GM23248 (cell line): ENCODE data around the gene SAFB2. TPM values are rescaled to one million over a fixed set of nuclear protein-coding genes. Genes with fewer than 3 reads are reported as not detected.

Source experiments
- DNase-seq: peaks from one replicate; pipeline ENCODE4 v3.0.0-alpha.2; 2015
- H2AFZ ChIP-seq: fragments of 200-600 bp; sonication (generic); 2 replicates; pipeline ENCODE4 v1.6.1; 2016; ENCODE audit warnings: antibody characterized with exemption
- H3F3A ChIP-seq: fragments of 200-600 bp; sonication (generic); 2 replicates; pipeline ENCODE4 v1.6.1; 2016; ENCODE audit warnings: mild to moderate bottlenecking, antibody characterized with exemption, mixed run types; ENCODE audit not compliant: insufficient read depth
- H3K27ac ChIP-seq: fragments of 200-600 bp; sonication (generic); 2 replicates; pipeline ENCODE4 v1.5.1; 2016; ENCODE audit warnings: mild to moderate bottlenecking
- H3K27me3 ChIP-seq: fragments of 200-600 bp; sonication (generic); replicated peaks from 2 replicates; pipeline ENCODE4 v1.6.1; 2016; ENCODE audit warnings: mild to moderate bottlenecking; ENCODE audit not compliant: insufficient read depth
- H3K36me3 ChIP-seq: fragments of 200-600 bp; sonication (generic); 2 replicates; pipeline ENCODE4 v1.6.1; 2016; ENCODE audit warnings: low read depth, mild to moderate bottlenecking
- H3K4me1 ChIP-seq: fragments of 200-600 bp; sonication (generic); 2 replicates; pipeline ENCODE4 v1.6.1; 2016; ENCODE audit warnings: mild to moderate bottlenecking; ENCODE audit not compliant: insufficient read depth
- H3K4me2 ChIP-seq: fragments of 200-600 bp; sonication (generic); one replicate; pipeline ENCODE4 v1.6.1; 2016; ENCODE audit warnings: mild to moderate bottlenecking; ENCODE audit not compliant: unreplicated experiment
- H3K4me3 ChIP-seq: fragments of 200-600 bp; sonication (generic); 2 replicates; pipeline ENCODE4 v1.5.1; 2016; ENCODE audit warnings: mild to moderate bottlenecking
- H3K79me2 ChIP-seq: fragments of 200-600 bp; sonication (generic); 2 replicates; pipeline ENCODE4 v1.6.1; 2016; ENCODE audit warnings: mild to moderate bottlenecking; ENCODE audit not compliant: insufficient read depth
- H3K9ac ChIP-seq: fragments of 200-600 bp; sonication (generic); 2 replicates; pipeline ENCODE4 v1.6.1; 2016; ENCODE audit warnings: mild to moderate bottlenecking
- H3K9me2 ChIP-seq: fragments of 200-600 bp; sonication (generic); 2 replicates; pipeline ENCODE4 v1.6.1; 2016; ENCODE audit warnings: mixed run types, mild to moderate bottlenecking, moderate library complexity; ENCODE audit not compliant: insufficient read depth
- H3K9me3 ChIP-seq: fragments of 200-600 bp; sonication (generic); one replicate; pipeline ENCODE4 v1.6.1; 2017; ENCODE audit warnings: low read depth
- H4K20me1 ChIP-seq: fragments of 200-600 bp; sonication (generic); 2 replicates; pipeline ENCODE4 v1.6.0; 2016; ENCODE audit not compliant: insufficient read depth
- EZH2 ChIP-seq: fragments of 200-600 bp; sonication (generic); IDR thresholded peaks from 2 replicates; pipeline ENCODE4 v1.6.1; 2018; ENCODE audit warnings: antibody characterized with exemption, mild to moderate bottlenecking; ENCODE audit not compliant: insufficient read depth, poor library complexity, severe bottlenecking
- EZH2phosphoT487 ChIP-seq: fragments of 200-600 bp; sonication (generic); IDR thresholded peaks from 2 replicates; pipeline ENCODE4 v1.6.1; 2018; ENCODE audit warnings: antibody characterized with exemption, moderate library complexity, mild to moderate bottlenecking, low read depth; ENCODE audit not compliant: insufficient read depth
- WGBS, 2 experiments: methylation state at CpG; one replicate each; pipeline ENCODE4 v1.1.6; 2015 to 2017; ENCODE audit warnings: low lambda C conversion rate in 2 of 2, low coverage in 1 of 2; ENCODE audit errors: missing lambda C conversion rate in 2 of 2; 5-methylcytosine and 5-hydroxymethylcytosine counted together
- in situ Hi-C: fragments of 300-500 bp; cut with MboI; formaldehyde crosslinking; loops from 2 replicates; pipeline ENCODE4 v1.15.0; 2020
- polyA plus RNA-seq: library from polyadenylated mRNA; unstranded; fragments of >200 nt; fragmentation: Nextera tagmentation; extraction: Ambion mirVana; gene quantifications from 2 replicates; pipeline ENCODE4 v1.2.1, GENCODE V29; 2016
- total RNA-seq: library from RNA; depleted of rRNA; stranded (reverse); fragments of >200 nt; shearing (Covaris generic); gene quantifications from 2 replicates; pipeline ENCODE4 v1.2.3, GENCODE V29; 2014

SAFB2 gene
- total and polyA plus RNA-seq, 2 experiments from 2014 or later, result 17.6 to 37.2 TPM

DNA sequence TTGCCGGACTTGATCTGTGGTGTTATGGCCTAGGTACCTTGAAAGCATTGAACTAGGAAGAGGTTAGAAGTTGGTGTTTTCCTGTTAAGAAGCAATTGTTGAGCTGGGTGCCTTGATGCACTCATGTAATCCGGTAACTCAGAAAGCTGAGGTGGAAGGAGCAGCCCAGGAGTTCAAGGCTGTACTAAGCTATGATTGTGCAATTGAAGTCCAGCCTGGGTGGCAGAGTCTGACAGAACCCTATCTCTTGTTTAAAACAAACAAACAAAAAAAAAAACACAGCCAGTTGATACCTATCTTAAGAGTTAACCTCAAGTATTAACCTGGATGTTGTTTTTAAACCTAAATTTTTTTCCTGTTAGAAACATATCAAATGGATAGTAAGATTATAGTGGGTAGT, 19.6 kb upstream of the SAFB2 start:
- no peak overlapping the region for H2AFZ ChIP-seq
- H4K20me1 ChIP-seq, result peaks cover 24% of the 10 kb centered on the region; the same call in 1 of the 2 replicates
- H3K4me3 ChIP-seq, result no peak overlapping the region
- peaks cover 100% of the 10 kb centered on the region for H3K79me2 ChIP-seq
- 95 to 97% methylated on average over 2 of the region's 2 CpGs for WGBS, 2 experiments
- DNase-seq, result no peak
- no peaks in the 10 kb centered on the region for H3K27me3 ChIP-seq
- H3K4me1 ChIP-seq, result peaks cover 16% of the 10 kb centered on the region; the same call in 1 of the 2 replicates
- no peak overlapping the region for H3K27ac ChIP-seq
- in situ Hi-C loops, result no loop called here
- no peaks in the 10 kb centered on the region for H3K9me2 ChIP-seq
- no peak overlapping the region for H3K9ac ChIP-seq
- peaks cover 43% of the 10 kb centered on the region for H3K36me3 ChIP-seq
- no peak for TF ChIP-seq EZH2
- TF ChIP-seq EZH2phosphoT487, result no peak
- no peak overlapping the region for H3K4me2 ChIP-seq
- H3K9me3 ChIP-seq, result no peaks in the 10 kb centered on the region
- H3F3A ChIP-seq, result no peaks in the 10 kb centered on the region

DNA sequence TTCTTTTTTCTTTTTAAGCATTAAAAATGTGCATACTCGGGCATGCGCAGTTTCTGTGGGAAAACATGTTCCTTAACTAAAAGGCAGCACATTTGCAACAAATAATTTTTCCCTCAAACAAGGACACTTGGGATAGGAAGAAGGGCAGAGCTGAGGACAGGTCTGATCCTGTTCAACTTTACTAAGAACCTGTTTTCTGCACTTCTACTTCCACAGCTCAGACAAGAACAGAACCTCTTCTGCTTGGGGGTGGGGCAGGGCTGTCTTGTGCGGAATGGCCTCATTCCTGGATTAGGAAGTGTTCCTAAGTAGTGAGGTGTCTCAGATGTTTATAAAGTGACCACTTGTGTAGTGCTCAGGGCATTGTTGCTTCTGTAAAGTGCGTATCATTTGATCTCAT, 18.6 kb upstream of the SAFB2 start:
- Histone ChIP-seq H3K9me2 (no peaks in the 10 kb centered on the region), H3F3A (peaks cover 5% of the 10 kb centered on the region; the same call in 1 of the 2 replicates), H3K4me2 (no peak overlapping the region), H2AFZ (no peak overlapping the region), H4K20me1 (peaks cover 24% of the 10 kb centered on the region; the same call in 1 of the 2 replicates), H3K9ac (no peak overlapping the region), H3K27me3 (no peaks in the 10 kb centered on the region), H3K4me3 (no peak overlapping the region), H3K4me1 (peaks cover 16% of the 10 kb centered on the region; the same call in 1 of the 2 replicates), H3K36me3 (peaks cover 36% of the 10 kb centered on the region), H3K9me3 (no peaks in the 10 kb centered on the region), H3K79me2 (peaks cover 100% of the 10 kb centered on the region), H3K27ac (no peak overlapping the region)
- TF ChIP-seq EZH2 (no peak), EZH2phosphoT487 (no peak)
- 86% methylated on average over 4 of the region's 4 CpGs for WGBS, 2 experiments
- in situ Hi-C loops, result no loop called here
- no peak for DNase-seq

DNA sequence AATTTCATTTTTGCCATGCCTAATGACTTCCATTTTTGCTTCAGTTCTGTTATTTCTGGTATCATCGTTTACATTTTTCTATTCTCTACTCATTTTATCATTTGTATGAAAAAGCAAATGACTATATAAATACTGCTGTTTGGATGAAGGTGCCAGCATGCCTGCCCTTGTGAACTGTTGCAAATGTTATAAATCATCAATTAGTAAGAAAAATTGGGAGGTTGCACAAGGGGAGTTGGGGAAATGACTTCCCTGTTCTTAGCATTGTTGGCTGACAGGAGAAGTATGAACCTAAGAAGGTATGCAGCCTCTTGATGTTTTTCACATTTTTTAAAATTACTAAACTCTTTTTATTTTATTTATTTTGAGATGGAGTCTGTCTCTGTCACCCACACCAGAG, 15.4 kb upstream of the SAFB2 start:
- 4 to 8% methylated on average over 1 of the region's 1 CpG for WGBS, 2 experiments
- TF ChIP-seq EZH2 (no peak), EZH2phosphoT487 (no peak)
- Histone ChIP-seq H4K20me1 (peaks cover 18% of the 10 kb centered on the region; the same call in 1 of the 2 replicates), H3K9me3 (no peaks in the 10 kb centered on the region), H3K4me2 (no peak overlapping the region), H3K27ac (no peak overlapping the region; the same call in 1 of the 2 replicates), H2AFZ (no peak overlapping the region), H3F3A (peaks cover 16% of the 10 kb centered on the region; the same call in 1 of the 2 replicates), H3K4me3 (no peak overlapping the region), H3K9ac (no peak overlapping the region), H3K4me1 (peaks cover 12% of the 10 kb centered on the region; the same call in 1 of the 2 replicates), H3K9me2 (no peaks in the 10 kb centered on the region), H3K36me3 (peaks cover 17% of the 10 kb centered on the region), H3K79me2 (peaks cover 100% of the 10 kb centered on the region), H3K27me3 (no peaks in the 10 kb centered on the region)
- in situ Hi-C loops, result no loop called here
- DNase-seq, result peak; percentile 32

DNA sequence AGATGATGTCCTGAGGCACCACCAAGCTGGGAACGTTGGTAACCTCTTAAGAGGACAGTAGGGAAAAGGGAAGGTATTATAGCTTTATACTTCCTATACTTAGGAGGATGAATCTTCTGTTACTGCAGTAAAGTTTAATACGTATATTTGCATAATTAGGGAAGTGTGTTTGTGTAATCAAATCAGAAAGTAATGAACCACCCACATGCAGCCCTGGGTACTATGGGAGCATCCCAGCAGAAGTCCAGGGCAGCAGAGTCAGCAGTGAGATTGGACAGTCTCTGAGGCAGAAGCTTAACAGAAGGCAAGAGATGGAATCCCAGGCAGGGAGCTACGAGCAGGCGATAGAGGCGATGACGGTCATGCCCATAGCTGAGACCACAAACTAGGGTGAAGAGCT, 12.9 kb upstream of the SAFB2 start:
- H3F3A ChIP-seq, result peaks cover 34% of the 10 kb centered on the region
- in situ Hi-C loops, result no loop called here
- H3K4me1 ChIP-seq, result peaks cover 35% of the 10 kb centered on the region
- WGBS, 2 experiments, result 91 to 92% methylated on average over 6 of the region's 6 CpGs
- DNase-seq, result no peak
- TF ChIP-seq EZH2phosphoT487, result no peak
- TF ChIP-seq EZH2, result no peak
- H2AFZ ChIP-seq, result no peak overlapping the region
- no peaks in the 10 kb centered on the region for H3K9me3 ChIP-seq
- no peak overlapping the region for H3K4me2 ChIP-seq
- H3K9me2 ChIP-seq, result no peaks in the 10 kb centered on the region
- H4K20me1 ChIP-seq, result peaks cover 10% of the 10 kb centered on the region; the same call in 1 of the 2 replicates
- peaks cover 100% of the 10 kb centered on the region for H3K79me2 ChIP-seq
- no peak overlapping the region for H3K27ac ChIP-seq
- peaks cover 6% of the 10 kb centered on the region; the same call in 1 of the 2 replicates for H3K36me3 ChIP-seq
- H3K4me3 ChIP-seq, result no peak overlapping the region
- no peak overlapping the region for H3K9ac ChIP-seq
- H3K27me3 ChIP-seq, result no peaks in the 10 kb centered on the region

DNA sequence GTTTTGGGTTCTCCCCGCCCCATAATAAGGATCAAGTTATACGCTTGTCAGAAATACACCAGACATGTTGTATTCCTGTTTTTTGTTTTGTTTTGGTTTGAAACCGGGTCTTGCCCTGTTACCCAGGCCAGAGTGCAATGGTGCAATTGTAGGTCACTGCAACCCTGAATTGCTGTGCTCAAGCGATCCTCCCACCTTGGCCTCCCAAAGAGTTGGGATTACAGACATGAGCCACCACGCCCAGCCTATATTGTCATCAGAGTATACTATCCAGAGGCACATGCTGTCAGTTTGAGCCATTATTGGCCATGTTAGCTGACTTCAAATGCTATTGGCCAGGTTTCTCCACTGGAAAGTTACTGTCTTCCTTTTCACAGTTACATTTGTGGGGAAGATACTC, 10.1 kb upstream of the SAFB2 start:
- Histone ChIP-seq H3K27ac (peak overlapping the region; percentile 57), H3K36me3 (peaks cover 27% of the 10 kb centered on the region; the same call in 1 of the 2 replicates), H4K20me1 (peaks cover 9% of the 10 kb centered on the region; the same call in 1 of the 2 replicates)

More for the DNA sequence above, 10.1 kb upstream of the SAFB2 start:
- Histone ChIP-seq H3K9me3 (no peaks in the 10 kb centered on the region), H3K79me2 (peaks cover 100% of the 10 kb centered on the region), H3K4me1 (peaks cover 29% of the 10 kb centered on the region), H2AFZ (no peak overlapping the region), H3K9ac (no peak overlapping the region), H3K4me3 (no peak overlapping the region), H3F3A (peaks cover 45% of the 10 kb centered on the region), H3K9me2 (no peaks in the 10 kb centered on the region), H3K4me2 (peak overlapping the region; percentile 13), H3K27me3 (no peaks in the 10 kb centered on the region)
- WGBS, 2 experiments, result 50 to 56% methylated on average over 5 of the region's 5 CpGs
- in situ Hi-C loops, result no loop called here
- DNase-seq, result peak; percentile 20
- TF ChIP-seq EZH2 (no peak), EZH2phosphoT487 (no peak)
